NCI-H2107 treated with DMSO at 0.1 percent for 48 hours (cell line): ENCODE measurements around the gene GPR62.
"Not testable (repeated sequence)": the region's sequence is repeated elsewhere in the genome, so short reads cannot be mapped to it uniquely, and the experiment has no call there.

Experiments used
- DNase-seq: peaks from one replicate; lab custom pipeline; 2025; ENCODE audit not compliant: unreplicated experiment; lab: John Stamatoyannopoulos, UW

The GPR62 gene

DNA sequence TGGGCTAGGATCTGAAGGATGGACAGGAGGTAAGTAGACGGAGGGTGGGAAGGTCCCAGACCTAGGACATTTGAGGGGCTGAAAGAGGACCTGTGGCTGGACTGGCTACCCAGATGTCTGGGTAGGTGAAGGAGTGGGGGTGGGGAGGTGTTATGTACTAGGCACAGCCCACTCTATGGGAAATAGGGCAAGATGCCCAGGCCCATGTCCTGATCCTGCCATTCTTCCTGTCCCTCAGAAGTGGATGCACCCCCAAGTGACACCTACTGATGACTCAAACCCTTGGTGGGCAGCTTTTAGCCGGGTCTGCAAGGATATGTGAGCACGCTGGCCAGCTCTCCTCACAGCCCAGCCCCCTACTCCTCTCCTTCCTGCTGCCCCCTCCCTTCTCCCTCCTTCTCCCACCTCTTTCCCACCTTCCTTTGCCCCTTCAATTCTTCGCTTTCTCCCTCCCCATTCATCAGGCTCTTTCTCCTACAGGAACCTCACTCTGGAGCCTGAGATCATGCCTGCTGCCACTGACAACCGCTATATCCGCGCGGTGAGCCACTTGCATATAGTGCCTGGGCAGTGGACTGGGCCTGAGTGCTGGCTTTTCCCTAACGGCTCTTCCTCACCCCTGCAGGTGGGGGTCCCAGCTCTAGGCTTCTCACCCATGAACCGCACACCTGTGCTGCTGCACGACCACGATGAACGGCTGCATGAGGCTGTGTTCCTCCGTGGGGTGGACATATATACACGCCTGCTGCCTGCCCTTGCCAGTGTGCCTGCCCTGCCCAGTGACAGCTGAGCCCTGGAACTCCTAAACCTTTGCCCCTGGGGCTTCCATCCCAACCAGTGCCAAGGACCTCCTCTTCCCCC is 33.3 kb downstream of the GPR62 start:
- no peak for DNase-seq

DNA sequence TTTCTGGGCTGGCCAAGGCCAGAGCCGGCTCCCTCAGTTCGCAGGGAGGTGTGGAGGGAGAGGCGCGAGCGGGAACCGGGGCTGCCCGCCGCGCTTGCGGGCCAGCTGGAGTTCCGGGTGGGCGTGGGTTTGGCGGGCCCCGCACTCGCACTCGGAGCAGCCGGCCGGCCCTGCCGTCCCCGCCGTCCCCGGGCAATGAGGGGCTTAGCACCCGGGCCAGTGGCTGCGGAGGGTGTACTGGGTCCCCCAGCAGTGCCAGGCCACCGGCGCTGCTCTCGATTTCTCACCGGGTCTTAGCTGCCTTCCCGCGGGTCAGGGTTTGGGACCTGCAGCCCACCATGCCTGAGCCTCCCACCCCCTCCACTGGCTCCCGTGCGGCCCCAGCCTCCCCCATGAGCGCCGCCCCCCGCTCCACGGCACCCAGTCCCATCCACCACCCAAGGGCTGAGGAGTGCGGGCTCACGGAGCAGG is 35.4 kb downstream of the GPR62 start:
- not testable (repeated sequence) for DNase-seq

DNA sequence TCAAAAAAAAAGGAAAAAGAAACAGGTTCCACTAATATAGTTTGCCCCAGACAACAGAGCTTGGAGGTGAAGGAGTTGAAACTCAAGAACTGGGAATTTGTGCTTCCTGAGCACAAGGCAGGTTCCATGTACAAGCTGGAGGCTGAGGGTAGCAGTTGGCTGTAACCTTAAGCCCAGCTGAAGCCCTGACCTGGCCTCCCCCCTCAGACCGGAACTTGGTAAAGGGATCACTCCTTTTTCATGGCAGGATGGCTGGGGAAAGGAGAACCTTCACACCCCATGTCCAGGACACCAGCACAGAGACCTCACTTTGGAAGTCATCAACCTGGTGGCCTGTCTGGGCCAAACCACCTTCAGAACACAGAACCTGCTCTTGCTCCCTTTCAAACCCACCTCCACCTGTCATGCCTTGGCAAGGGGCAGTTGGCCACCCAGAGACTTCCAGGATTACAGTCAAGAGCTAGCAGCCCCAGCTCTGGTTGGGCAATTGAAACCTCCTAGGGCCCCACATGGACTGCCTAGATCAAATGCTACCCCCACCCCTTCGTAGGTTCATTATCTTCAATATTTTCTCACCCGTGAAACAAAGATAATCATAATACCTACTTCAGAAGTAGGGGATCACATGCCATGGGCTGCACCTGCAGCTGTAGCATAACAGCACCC is 37.0 kb downstream of the GPR62 start:
- DNase-seq: no peak

DNA sequence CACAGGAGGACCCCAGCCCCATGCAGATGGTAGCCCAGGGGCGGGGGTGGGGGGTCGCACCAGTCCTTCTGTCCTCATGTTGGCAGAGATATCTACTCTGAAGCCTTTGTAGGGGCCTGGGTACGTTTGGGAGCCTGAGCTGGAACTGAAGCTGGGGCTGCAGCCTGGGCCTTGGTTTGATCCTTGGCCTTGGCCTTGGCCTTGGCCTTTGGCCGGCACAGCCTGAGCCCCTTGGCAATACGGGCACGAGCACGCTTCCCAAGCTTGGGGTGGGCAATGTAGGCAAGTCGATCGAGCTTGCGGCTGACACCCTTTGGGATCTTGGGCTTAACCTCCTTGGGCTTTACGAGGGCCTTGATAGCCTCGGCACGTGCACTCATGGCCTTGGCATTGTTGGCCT is 38.5 kb downstream of the GPR62 start:
- DNase-seq: not testable (repeated sequence)

DNA sequence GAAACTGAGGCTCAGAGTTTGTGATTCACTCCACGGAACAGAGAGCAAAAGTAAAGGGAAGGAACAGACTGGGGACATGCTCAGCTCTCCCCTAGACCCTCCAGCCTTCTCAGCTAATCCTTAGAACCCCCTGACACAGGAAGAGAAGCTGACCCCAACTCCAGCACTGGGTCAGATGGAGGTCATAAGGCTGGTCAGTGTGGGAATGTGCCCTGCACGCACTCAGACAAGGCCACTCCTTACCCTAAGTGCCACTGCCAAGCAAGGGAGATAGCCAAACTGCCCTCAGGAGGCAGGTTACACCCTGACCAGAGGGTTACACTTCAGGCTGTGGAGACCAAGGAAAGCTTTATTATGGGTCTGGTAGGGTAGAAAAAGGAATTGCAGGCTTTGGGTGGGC is 39.3 kb downstream of the GPR62 start:
- DNase-seq: no peak

DNA sequence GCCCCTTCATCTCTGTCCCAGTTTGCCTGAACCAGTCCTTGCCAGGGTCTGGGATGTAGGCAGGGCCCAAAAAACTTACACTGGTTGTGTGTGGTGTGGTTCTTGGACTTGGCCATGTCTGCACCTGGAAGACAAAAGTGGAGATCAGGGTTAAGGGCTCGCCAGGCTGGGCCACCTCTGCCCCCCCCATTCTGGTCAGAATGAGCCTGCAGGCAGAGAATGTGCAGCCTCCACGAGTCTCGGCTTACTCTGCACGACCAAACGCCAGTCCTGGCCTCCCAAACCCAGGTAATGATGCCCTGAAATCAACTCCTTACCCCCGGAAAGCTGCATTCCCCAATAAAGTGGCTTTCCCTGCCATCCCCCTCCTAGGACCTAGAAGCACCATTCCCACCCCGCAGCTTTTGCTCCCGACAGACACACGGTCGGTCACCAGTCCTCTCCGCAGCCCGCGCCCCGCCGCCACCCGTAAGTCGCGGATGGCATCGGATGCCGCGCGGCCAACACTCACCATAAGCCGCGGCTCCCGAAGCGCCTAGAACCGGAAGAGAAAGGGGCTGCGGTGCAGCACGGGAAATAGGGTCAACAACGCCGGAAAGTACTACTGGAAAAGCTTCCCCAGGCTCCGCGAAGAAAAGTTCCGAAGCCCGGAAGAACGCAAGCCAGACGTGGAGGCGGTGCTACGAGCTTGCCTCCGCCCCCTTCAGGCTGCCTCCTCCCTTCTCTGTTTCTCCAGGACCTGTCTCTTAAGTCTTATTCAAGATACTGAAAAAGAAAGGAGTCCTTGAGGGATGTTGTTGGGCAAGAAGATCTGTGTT is 40.4 kb downstream of the GPR62 start, which contains the start of gene RPL29:
RPL29 (minus strand) TSS at position 550 of the 818 bp plus-strand sequence; CDS start at position 116, 434 bp downstream.
- peak; percentile 57 for DNase-seq

DNA sequence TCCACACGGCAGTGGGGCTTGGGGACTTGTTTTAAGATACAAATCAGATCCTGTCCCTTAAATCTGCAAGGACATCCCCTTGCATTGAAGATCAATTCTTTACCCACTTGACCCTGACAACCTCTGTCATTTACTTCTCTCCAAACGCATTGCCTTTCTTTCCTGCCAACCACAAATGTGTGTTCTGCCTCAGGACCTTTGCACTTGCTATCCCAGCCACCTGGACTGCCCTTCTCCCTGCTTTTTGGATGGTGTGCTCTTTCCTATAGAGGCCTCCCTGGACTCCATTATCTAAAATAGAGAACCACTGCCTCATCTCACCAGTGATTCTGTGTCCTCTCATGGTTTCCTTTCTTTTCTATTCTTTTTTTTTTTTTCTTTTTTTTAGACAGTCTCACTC is 42.0 kb downstream of the GPR62 start:
- DNase-seq: no peak

DNA sequence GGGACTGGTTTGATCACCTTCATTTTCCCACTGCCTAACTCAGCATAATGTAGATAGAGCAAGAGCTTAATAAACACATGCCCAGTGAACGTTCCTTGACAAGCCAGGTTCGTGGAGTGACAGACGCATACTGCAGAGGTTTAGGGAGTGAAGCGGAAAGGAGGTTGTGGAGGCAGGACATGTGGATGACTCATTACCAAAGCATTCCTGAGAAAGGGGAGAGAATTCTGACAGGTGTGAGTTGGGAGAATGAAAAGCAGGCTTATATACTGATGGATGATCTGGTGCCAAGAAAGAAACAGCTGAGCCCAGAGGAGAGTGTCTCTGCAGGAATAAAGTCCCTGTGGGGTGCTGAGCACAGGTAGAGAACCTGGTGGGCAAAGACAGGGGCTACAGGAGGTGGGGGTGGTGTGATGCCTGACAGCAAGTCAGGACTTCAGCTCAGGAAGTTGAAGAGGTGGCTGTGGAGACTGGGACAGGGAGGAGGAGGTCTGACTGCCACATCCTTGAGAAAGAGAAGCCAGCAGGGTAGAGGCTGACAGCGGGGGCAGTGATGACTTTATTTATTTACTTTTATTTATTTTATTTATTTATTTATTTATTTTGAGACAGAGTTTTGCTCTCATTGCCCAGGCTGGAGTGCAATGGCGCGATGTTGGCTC is 42.9 kb downstream of the GPR62 start:
- DNase-seq: no peak

DNA sequence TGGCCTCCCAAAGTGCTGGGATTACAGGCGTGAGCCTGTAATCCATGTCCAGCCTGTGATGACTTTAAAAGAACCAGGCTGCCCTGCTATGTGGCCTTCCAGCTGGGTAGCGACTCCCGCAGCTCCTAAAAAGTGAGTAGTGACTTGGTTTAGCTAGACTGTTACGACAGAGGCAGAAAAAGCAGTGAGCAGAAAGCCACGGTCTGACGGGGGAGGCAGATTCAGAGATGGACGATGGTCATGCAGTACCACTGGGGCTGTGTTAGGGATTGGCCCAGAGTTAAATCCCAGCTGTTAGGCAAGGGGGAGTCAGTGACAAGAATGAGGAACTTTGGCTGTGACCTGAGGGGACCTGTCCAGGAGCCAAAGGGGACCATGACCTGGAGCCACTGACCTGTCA is 43.6 kb downstream of the GPR62 start:
- DNase-seq: no peak

DNA sequence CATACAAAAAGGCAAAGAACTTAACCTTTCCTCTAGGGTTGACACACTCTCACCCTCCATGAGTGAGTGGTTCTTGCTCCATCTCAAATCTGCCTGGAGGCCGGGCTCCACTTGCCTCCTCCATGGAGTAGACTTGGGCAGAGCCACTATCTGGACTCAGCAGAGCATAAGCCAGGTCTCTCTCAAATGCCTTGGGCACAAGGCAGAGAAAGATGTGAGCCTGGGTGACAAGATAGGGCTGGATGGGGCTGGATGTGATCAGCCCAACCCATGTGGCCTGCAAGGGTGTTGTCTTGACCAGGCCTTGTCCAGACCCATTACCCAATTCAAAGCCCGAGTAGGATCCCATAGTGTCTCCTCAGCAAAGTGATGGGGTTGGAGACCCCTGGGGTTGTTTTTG is 44.7 kb downstream of the GPR62 start:
- DNase-seq: no peak

DNA sequence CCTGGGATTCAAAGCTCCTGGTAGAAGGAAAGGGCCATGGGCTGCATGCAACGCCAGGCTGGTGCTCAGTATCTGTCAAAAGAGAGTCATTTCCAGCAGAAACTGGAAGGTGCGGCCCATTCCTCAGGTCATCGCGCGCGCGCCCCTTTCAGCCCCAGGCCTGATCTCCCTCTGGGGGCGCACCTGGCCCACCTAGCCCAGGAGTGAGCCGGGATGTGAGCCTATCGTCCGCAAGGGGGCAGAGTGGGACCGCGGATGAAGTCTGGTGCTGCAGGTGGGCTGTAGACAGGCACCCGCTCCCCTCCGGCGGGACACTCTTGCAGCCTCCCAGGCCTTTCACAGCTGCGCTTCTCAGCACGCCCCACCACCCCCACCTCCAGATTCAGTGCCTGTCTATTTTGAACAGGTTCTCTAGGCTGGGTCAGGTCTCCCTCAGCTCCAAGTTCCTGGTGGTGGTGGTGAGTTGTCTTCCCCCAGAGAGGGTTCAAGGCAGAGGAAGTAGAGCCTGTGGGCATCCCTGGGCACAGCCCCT is 46.3 kb downstream of the GPR62 start:
- no peak for DNase-seq

DNA sequence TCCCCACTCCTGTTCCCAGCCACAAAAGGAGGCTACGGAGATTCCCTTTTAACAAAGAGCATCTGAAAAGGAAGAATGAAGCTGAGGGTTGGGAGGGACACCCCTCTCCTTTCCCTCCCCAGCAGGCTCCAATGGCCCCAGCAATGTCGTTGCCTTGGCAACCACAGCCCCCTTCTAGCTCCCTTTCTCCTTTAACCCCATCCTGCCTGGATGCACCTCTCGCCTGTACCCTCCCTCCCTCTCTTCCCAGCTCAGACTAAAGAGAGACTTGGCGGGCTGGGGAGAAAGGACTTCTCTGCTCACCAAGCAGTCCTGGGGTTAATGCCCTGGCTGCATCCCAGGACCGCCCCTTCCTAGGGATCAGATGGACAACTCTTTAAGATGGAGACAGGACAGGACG is 47.6 kb downstream of the GPR62 start:
- DNase-seq: no peak

DNA sequence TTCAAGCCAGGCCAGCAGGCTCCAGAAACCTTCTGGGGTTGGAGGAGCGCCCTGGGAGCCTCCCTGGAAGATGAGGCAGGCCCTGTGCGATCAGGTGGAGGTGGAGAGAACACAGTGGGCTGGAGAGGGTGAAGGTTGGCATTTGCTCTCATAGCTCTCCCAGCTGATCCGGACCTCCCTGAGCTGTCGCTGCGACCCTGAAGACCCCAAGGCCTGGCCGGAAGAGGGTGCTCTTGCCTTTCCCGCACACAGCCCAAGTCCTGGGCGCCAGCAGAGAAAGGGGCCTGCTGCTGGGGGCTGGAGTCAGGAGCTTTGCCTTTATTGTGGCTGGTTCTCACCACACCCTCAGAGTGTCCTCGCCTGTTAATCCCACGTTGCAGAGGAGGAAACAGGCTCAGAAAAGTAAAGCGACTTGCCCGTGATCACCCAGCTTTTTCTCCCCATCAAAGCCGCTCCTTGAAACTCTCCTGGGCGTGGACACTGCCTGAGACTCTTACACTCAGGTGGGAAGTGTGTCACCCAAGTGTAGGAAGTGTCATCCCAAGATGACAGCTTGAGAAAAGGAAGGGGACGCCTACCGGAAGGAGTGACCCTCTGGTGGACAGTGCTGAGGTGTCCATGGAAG is 49.1 kb downstream of the GPR62 start:
- DNase-seq: no peak

DNA sequence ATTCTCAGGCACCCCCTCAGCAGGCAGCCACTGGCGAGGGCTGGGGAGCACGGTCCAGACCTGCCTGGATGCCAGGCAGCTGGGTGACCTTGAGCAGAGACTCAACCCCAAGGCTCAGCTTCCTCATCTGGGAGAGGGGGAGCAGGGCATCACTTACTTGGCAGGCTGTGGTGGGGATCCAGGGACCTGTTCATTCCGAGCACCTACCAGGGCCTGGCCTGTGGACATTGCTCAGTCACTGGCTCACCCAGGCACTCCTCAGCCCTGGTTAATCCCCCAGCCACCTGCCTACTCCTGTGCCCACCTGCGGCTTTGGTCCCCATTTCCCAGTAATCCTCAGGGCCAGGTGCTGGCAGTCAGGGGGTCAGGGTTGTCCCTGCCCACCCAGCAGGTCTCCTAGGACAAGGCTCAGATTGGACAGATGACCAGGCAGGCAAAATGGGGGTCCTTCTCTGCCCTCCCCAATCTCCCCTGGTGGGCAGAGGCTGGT is 49.8 kb downstream of the GPR62 start:
- no peak for DNase-seq

DNA sequence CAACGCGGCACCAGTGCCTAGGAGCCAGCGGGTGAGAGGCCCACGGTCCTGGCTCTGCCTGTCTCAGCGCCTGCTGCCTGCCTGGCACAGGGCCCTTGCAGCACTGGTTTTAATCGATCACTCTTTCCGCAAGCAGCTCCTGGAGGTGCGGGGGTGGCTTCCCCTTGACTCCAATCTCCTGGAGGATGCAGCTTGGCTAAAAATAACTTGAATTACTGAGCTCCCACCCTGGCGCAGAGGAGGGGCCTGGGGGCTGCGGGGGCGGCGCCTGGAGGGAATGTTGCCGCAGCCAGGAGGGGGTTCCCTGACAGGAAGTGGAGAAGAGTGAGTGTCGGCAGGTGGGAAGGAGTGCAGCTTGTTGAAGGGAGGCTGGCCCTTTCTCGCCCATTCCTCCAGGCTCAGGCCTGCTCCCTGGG is 50.4 kb downstream of the GPR62 start:
- no peak for DNase-seq

DNA sequence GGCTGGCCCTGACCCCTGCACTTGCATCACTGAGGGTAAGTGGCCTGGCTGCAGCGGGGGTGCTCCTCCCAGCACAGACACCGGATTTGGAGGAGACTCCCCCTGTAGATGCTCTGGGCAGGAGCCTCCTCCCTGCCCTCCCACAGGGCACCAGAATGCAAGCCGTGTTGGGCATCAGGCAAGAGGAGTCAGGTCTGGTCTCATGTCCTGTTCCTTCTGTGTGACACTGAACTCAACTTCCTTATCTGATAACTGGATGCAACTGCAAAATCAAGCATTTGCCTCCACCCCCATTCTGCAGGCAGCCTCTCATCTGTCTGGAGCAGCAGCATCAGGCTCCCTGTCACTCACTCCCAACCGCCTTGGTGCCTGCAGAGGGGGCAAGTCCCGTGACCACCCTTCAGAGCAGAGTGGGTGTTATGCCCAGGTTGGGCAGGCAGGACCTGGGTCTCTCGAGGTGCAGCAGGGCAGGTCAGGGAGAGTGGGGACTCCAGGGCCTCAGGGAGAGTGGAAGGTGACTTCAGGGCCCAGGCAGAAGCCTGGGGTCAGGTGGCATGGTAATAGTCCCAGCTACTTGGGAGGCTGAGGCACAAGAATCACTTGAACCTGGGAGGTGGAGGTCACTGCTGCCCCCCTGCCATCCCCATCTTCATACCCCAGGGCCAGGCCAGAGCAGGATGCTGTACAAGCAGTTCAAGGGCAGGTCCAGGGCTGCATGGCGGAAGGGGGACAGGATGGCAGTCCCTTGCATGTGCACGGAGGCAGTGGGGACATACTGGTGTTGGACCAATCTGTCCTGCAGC is 51.0 kb downstream of the GPR62 start:
- DNase-seq: no peak

DNA sequence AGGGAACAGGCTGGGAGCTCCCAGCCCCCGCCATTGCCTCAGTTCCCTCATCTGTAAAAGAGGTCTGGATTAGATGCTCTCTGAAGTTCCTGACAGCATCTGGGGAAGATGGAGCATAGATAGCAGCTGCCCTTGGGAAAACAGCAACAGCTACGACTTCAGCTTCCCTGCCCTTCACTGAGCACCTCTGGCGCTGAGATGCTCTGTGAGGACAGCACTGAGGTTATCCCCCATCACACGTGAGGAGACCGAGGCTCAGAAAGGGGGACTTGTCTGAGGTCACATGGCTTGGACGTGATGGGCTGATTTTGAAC is 51.6 kb downstream of the GPR62 start:
- no peak for DNase-seq
